Astrocyte of the cerebellum (primary cell): ENCODE results near the gene UMAD1.

Experiments used
- DNase-seq: peaks from one replicate; pipeline ENCODE4 v3.0.0-alpha.2; 2011; ENCODE audit warnings: low read depth
- H3K4me3 ChIP-seq: 2 replicates; pipeline ENCODE4 v1.5.1; 2011; ENCODE audit warnings: mild to moderate bottlenecking, low read depth, low read length, moderate library complexity
- in situ Hi-C: cut with HindIII; loops from 2 replicates; pipeline ENCODE4 v1.10.0; 2017; ENCODE audit warnings: low sequenced_read_pairs
- TF ChIP-seq, protein P1 (sequence below): IDR thresholded peaks from 2 replicates; pipeline ENCODE4 v1.5.1; 2012; ENCODE audit warnings: low read length, low read depth, moderate library complexity, mild to moderate bottlenecking; ENCODE audit errors: missing control alignments

The UMAD1 gene

DNA sequence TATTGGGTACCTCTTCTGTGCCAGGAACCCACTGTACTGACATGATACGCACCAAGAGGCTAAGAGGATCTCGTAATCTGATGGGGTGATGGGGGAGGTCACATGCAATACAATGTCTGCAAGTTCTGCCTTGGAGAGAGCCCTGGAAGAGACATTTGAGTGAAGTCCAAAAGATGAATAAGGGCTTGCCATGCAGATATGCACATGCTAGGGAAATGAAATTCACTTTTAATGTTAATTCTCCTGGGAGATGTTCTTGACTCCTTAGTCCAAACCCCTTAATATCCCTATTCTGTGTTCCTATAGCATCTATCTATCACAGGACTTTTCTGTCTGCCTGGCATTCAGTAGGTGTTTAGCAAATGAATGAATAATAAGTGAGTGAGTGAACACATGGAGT, 274.0 kb downstream of the UMAD1 start:
- DNase-seq = no peak
- in situ Hi-C loops = no loop called here
- TF ChIP-seq, protein P1, sequence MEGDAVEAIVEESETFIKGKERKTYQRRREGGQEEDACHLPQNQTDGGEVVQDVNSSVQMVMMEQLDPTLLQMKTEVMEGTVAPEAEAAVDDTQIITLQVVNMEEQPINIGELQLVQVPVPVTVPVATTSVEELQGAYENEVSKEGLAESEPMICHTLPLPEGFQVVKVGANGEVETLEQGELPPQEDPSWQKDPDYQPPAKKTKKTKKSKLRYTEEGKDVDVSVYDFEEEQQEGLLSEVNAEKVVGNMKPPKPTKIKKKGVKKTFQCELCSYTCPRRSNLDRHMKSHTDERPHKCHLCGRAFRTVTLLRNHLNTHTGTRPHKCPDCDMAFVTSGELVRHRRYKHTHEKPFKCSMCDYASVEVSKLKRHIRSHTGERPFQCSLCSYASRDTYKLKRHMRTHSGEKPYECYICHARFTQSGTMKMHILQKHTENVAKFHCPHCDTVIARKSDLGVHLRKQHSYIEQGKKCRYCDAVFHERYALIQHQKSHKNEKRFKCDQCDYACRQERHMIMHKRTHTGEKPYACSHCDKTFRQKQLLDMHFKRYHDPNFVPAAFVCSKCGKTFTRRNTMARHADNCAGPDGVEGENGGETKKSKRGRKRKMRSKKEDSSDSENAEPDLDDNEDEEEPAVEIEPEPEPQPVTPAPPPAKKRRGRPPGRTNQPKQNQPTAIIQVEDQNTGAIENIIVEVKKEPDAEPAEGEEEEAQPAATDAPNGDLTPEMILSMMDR = no peak
- no peak overlapping the region for H3K4me3 ChIP-seq

DNA sequence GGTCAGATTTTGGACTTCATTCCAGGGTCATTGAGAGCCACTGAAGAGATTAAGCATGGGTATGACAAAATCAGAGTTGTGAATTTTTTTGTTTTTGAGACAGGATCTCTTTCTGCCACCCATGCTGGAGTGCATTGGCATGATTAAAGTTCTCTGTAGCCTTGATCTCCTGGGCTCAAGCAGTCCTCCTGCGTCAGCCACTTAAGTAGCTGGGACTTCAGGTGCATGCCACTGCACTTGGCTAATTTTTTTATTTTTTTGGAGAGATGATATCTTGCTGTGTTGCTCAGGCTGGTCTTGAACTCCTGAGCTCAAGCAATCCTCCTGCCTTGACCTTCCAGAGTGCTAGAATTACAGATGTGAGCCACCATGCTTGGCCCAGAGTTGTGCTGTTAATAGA, 275.5 kb downstream of the UMAD1 start:
- no peak overlapping the region for H3K4me3 ChIP-seq
- in situ Hi-C loops = no loop called here

DNA sequence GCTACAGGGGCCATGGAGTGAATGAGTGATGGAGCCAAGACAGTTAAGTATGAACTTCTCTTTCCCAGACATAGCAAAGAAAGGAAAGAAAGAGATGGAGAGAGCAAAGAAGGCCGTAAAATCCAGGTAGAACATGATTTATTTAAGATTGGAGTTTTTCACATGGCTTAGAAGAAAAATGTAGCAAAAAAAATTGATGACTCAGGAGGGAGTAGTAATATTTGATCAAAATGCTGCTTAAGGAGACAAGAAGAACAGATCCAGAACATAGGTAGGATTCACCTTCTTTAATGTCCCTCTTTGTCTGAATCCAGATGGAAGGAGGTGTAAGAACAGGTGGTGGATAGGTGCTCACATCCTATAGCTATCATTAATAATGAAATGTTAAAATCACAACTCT, 277.0 kb downstream of the UMAD1 start:
- in situ Hi-C loops = no loop called here
- no peak for DNase-seq
- H3K4me3 ChIP-seq = no peak overlapping the region
- TF ChIP-seq, protein P1 = no peak

More for the DNA sequence above, 275.5 kb downstream of the UMAD1 start:
- TF ChIP-seq, protein P1 = no peak
- DNase-seq = no peak

DNA sequence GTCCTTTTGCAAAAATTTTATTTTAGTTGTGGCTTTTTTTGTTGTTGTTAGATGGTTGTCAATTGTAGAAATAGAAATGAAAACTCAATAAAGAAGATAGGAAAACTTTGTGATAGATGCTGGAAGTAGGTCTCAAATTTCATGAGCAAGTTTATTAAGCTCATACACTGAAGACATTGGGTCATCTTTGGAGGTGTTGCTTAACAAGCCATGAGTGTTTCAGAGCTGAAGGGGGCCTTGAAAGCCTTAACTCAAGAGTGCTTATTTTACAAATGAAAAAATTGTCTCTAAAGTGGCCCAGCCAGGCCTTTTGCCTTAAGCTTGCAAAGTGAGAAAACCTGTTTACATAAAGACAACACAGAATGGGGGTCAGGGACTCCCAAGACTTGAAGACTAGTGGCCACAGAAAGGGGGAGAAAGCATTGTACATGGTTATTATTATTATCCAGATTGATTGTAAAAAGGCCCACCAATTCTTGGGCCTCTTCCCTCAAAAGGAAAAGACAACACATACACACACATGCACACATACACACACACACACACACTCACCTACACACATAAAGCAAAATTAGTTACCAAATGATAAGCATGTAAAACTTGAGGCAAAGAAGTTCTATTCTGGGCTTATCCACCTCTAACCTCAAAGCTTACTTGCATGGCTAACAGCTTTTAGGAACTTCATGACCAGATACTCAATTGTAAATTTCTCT, 278.3 kb downstream of the UMAD1 start:
- DNase-seq = no peak
- no peak overlapping the region for H3K4me3 ChIP-seq
- TF ChIP-seq, protein P1 = no peak
- in situ Hi-C loops = no loop called here

DNA sequence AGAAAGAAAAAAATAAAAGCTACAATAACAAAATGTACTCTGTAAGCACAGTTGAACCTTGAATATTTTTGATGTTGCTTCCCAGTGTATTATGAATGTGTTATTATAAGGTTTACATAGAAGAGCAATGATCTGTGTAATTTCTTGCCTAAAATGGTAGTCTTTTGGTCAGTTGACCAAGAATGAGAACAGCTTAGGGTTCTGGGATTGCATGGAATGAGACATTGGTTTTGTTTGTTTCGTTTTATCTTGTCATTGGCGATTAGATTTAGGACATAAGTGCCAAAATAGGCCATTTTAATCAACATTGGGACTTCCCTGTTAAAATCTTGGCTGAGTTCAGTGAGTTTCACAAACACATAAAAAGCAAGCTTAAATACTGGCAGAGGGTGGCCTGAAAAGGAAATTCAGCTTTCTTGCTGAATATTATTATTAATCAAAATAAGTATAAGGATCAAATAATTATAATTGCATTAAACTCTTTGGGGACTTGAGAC, 278.9 kb downstream of the UMAD1 start:
- TF ChIP-seq, protein P1 = no peak
- in situ Hi-C loops = no loop called here

DNA sequence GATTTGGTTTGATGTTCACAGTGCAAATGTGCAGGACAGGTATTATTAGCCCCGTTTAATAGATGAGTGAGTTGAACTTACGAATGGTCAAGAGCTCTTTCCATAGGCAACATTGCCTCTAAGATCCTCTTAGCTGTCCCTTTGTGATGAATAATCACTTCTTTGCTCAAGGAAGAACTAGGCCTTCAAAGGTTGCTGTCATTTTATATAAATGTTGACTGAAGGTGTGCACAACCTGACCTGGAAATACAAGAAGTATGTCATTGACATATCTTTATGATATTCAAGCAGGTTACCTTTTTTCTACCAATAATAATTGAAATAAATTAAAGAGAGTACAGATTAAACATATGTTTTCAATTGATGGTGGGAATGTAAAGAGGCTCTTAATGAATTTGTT, 279.5 kb downstream of the UMAD1 start:
- in situ Hi-C loops = no loop called here
- TF ChIP-seq, protein P1 = no peak
- no peak for DNase-seq
- H3K4me3 ChIP-seq = no peak overlapping the region

More for the DNA sequence above, 278.9 kb downstream of the UMAD1 start:
- no peak for DNase-seq
- no peak overlapping the region for H3K4me3 ChIP-seq

DNA sequence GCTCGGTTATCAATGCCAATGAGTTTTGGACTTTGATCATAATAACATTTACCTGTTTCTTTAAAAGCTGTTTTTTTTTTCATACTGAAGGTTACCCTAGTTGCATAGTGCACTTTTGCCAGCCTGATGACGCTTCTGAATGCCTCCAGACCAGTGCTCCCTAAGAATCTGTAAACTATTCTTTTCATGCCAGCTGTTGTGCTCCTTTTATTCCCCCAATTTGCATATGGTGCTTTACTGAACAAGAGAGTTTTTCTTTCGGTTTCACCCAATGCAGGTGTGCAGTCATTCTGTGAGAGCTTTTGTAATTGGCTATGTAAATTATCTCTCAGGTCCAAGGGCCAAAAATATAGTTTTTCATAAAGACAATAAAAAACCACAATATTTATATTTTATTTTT, 279.9 kb downstream of the UMAD1 start:
- H3K4me3 ChIP-seq = no peak overlapping the region
- no peak for DNase-seq
- in situ Hi-C loops = no loop called here
- TF ChIP-seq, protein P1 = no peak
